SK-N-SH (cell line): ENCODE measurements around the gene NUMBL. TPM values are rescaled to one million over a fixed set of nuclear protein-coding genes. Genes with fewer than 3 reads are reported as not detected.

Experiments used
- CTCF ChIA-PET: fragments of 300-600, 350-600 bp; formaldehyde crosslinking; extraction: SDS; loops from one replicate; lab custom pipeline; 2021; lab: Yijun Ruan, JAX
- POLR2A ChIA-PET: fragments of 350-600 bp; sonication (Branson Sonifier 250); formaldehyde crosslinking; extraction: SDS; loops from one replicate; lab custom pipeline; 2020; ENCODE audit warnings: antibody characterized with exemption, inconsistent platforms; lab: Yijun Ruan, JAX
- DNase-seq: peaks from one replicate; pipeline ENCODE4 v3.0.0; 2012
- H2AFZ ChIP-seq: fragments of 200-600 bp; sonication (generic); 2 replicates; pipeline ENCODE4 v1.8.1; 2016; ENCODE audit warnings: antibody characterized with exemption, mild to moderate bottlenecking, low read depth
- H3F3A ChIP-seq: fragments of 200-600 bp; sonication (generic); replicated peaks from 2 replicates; pipeline ENCODE3; 2016; ENCODE audit warnings: antibody characterized with exemption, mild to moderate bottlenecking; ENCODE audit not compliant: insufficient read depth
- H3K27ac ChIP-seq, 2 experiments: fragments of 200-500 bp in 1 of 2; fragments of 200-600 bp in 1 of 2; sonication (Bioruptor generic) in 1 of 2; sonication (generic), shearing (Covaris generic) in 1 of 2; 2 replicates each; pipeline versions ENCODE4 v1.5.1 to v1.6.1; 2014 to 2016; ENCODE audit warnings: low read depth in 2 of 2, inconsistent platforms in 1 of 2, low read length in 1 of 2, mild to moderate bottlenecking in 1 of 2, mixed read lengths in 1 of 2
- H3K27me3 ChIP-seq: fragments of 200-600 bp; sonication (generic), shearing (Covaris generic); 2 replicates; pipeline ENCODE4 v1.6.1; 2016; ENCODE audit warnings: mixed run types; ENCODE audit not compliant: insufficient read depth
- H3K36me3 ChIP-seq, 2 experiments: fragments of 200-500 bp in 1 of 2; fragments of 200-600 bp in 1 of 2; sonication (Bioruptor generic) in 1 of 2; sonication (generic) in 1 of 2; replicated peaks in 1 of 2; 2 replicates each; pipeline versions ENCODE3 to v1.5.1; 2014 to 2016; ENCODE audit warnings: low read length in 1 of 2, mild to moderate bottlenecking in 1 of 2; ENCODE audit not compliant: insufficient read depth in 2 of 2, control insufficient read depth in 1 of 2
- H3K4me1 ChIP-seq, 2 experiments: fragments of 200-500 bp in 1 of 2; fragments of 200-600 bp in 1 of 2; sonication (Bioruptor generic) in 1 of 2; sonication (generic), shearing (Covaris generic) in 1 of 2; 2 replicates each; pipeline versions ENCODE4 v1.5.1 to v1.6.1; 2014 to 2016; ENCODE audit warnings: low read depth in 1 of 2, low read length in 1 of 2, mixed run types in 1 of 2; ENCODE audit not compliant: insufficient read depth in 2 of 2, control insufficient read depth in 1 of 2
- H3K4me2 ChIP-seq: fragments of 200-600 bp; sonication (generic), shearing (Covaris generic); 2 replicates; pipeline ENCODE4 v1.6.1; 2017; ENCODE audit warnings: mixed run types
- H3K4me3 ChIP-seq, 2 experiments: fragments of 200-500 bp in 1 of 2; fragments of 200-600 bp in 1 of 2; sonication (Bioruptor generic) in 1 of 2; sonication (generic), shearing (Covaris generic) in 1 of 2; 2 replicates each; pipeline versions ENCODE4 v1.5.1 to v1.8.1; 2014 to 2016; ENCODE audit warnings: low read depth in 2 of 2, inconsistent platforms in 1 of 2, low read length in 1 of 2, mild to moderate bottlenecking in 1 of 2, mixed read lengths in 1 of 2, moderate library complexity in 1 of 2
- H3K79me2 ChIP-seq: fragments of 200-600 bp; sonication (generic); 2 replicates; pipeline ENCODE4 v1.8.1; 2017; ENCODE audit warnings: mild to moderate bottlenecking; ENCODE audit not compliant: insufficient read depth
- H3K9ac ChIP-seq: fragments of 200-600 bp; sonication (generic); 2 replicates; pipeline ENCODE4 v1.6.1; 2017; ENCODE audit warnings: mixed run types
- H3K9me2 ChIP-seq: fragments of 200-600 bp; sonication (generic); 2 replicates; pipeline ENCODE4 v1.6.1; 2017; ENCODE audit warnings: mixed run types
- H3K9me3 ChIP-seq: fragments of 200-600 bp; sonication (generic); 2 replicates; pipeline ENCODE4 v1.6.1; 2017; ENCODE audit warnings: mixed run types, mild to moderate bottlenecking, moderate library complexity
- H4K20me1 ChIP-seq: fragments of 200-600 bp; sonication (generic); 2 replicates; pipeline ENCODE4 v1.6.1; 2017; ENCODE audit warnings: mild to moderate bottlenecking, mixed run types; ENCODE audit not compliant: insufficient read depth
- ELF1 ChIP-seq: IDR thresholded peaks from 2 replicates; pipeline ENCODE4 v1.4.0; 2012
- EP300 ChIP-seq, 2 experiments: IDR thresholded peaks; 2 replicates each; pipeline versions ENCODE4 v1.4.0 to v1.6.1; 2012; ENCODE audit warnings: borderline replicate concordance in 1 of 2, low read depth in 1 of 2, low read length in 1 of 2
- FOXJ3 ChIP-seq: sonication (generic); formaldehyde crosslinking; IDR thresholded peaks from 2 replicates; pipeline ENCODE4 v1.5.1; 2020; ENCODE audit warnings: mild to moderate bottlenecking, missing genetic modification reagents
- FOXM1 ChIP-seq: IDR thresholded peaks from 2 replicates; pipeline ENCODE4 v1.4.0; 2012; ENCODE audit warnings: low read depth, mild to moderate bottlenecking
- GABPA ChIP-seq: IDR thresholded peaks from 2 replicates; pipeline ENCODE4 v1.4.0; 2012; ENCODE audit warnings: low read depth, mild to moderate bottlenecking
- JUND ChIP-seq: IDR thresholded peaks from 2 replicates; pipeline ENCODE4 v1.4.0; 2012
- MEF2A ChIP-seq: IDR thresholded peaks from 2 replicates; pipeline ENCODE4 v1.4.0; 2012; ENCODE audit warnings: low read depth, borderline replicate concordance
- NRF1 ChIP-seq: IDR thresholded peaks from 2 replicates; pipeline ENCODE4 v1.6.1; 2012; ENCODE audit warnings: low read depth, mild to moderate bottlenecking, low read length
- POLR2AphosphoS5 ChIP-seq: IDR thresholded peaks from 2 replicates; pipeline ENCODE4 v1.6.1; 2012; ENCODE audit warnings: low read depth, low read length
- RCOR1 ChIP-seq: fragments of 150-350 bp; IDR thresholded peaks from 2 replicates; pipeline ENCODE4 v1.6.1; 2017; ENCODE audit warnings: antibody characterized with exemption, low read length
- RXRA ChIP-seq: IDR thresholded peaks from 2 replicates; pipeline ENCODE4 v1.4.0; 2012; ENCODE audit warnings: low read depth, mild to moderate bottlenecking, borderline replicate concordance
- SIN3A ChIP-seq: IDR thresholded peaks from 2 replicates; pipeline ENCODE4 v1.6.1; 2012; ENCODE audit warnings: low read depth, mild to moderate bottlenecking, low read length, moderate library complexity, borderline replicate concordance
- TCF12 ChIP-seq: IDR thresholded peaks from 2 replicates; pipeline ENCODE4 v1.4.0; 2012
- WGBS: methylation state at CpG from one replicate; pipeline ENCODE4 v1.1.6; 2017; ENCODE audit warnings: low lambda C conversion rate; 5-methylcytosine and 5-hydroxymethylcytosine counted together
- polyA plus RNA-seq, 3 experiments: library from polyadenylated mRNA; depleted of rRNA; stranded (reverse); fragments of >200 nt; gene quantifications; 2 replicates each; pipeline ENCODE4 v1.2.3, GENCODE V29; 2012
- TF ChIP-seq, protein P1 (sequence below): IDR thresholded peaks from 2 replicates; pipeline ENCODE4; 2012
- TF ChIP-seq, protein P2 (sequence below): fragments of 200-600 bp; sonication (generic); IDR thresholded peaks from 2 replicates; pipeline ENCODE4 v1.6.1; 2017; ENCODE audit warnings: antibody characterized with exemption, mild to moderate bottlenecking, moderate library complexity
- TF ChIP-seq, protein P3 (sequence below): fragments of 150-350 bp; IDR thresholded peaks from 2 replicates; pipeline ENCODE4 v1.6.1; 2017; ENCODE audit warnings: antibody characterized with exemption, low read length, low read depth, borderline replicate concordance
- TF ChIP-seq, protein P4 (sequence below): IDR thresholded peaks from 2 replicates; pipeline ENCODE4 v1.4.0; 2012; ENCODE audit warnings: low read depth
- TF ChIP-seq, protein P5 (sequence below): fragments of 150-350 bp; IDR thresholded peaks from 2 replicates; pipeline ENCODE4 v1.6.1; 2016; ENCODE audit warnings: mild to moderate bottlenecking, low read depth, low read length

NUMBL gene
- polyA plus RNA-seq, 1 of the 3 experiments (the other 2 are of a cell fraction), result 54.6 TPM

DNA sequence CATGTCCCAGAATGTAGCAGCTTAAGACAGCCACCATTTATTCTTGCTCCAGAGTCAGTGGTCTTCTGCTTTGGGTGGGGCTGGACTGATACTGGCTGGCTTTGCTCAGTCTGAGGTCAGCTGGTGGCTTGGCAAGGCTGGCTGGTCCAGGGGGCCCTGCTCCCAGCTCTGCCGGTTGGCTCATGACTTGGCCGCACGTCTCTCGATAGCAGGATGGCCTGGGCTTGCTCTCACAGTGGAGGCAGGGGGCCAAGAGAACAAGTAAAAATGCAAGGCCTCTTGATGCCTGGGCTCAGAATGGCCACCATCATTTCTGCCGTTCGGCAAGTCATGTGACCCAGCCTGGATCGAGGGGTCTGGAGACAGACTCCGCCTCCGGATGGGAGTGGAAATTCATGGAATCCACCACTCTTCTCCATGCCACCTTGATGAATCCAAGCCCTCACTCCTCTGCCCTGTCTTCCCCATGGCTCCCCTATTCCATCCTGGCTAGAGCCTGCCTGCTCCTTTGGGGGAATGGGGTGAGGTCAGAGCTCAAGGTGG, 46.7 kb upstream of the NUMBL start:
- Histone ChIP-seq H3K4me2 (no peak overlapping the region), H3K9ac (no peak overlapping the region), H3K4me3 (no peak overlapping the region), H3K79me2 (no peaks in the 10 kb centered on the region), H3K9me3 (no peaks in the 10 kb centered on the region), H3F3A (no peaks in the 10 kb centered on the region), H3K27me3 (no peaks in the 10 kb centered on the region), H3K4me1 (no peaks in the 10 kb centered on the region), H2AFZ (no peak overlapping the region), H4K20me1 (no peaks in the 10 kb centered on the region), H3K36me3 (peaks cover 22 to 24% of the 10 kb centered on the region in 2 experiments), H3K27ac (no peak overlapping the region), H3K9me2 (no peaks in the 10 kb centered on the region)
- ChIA-PET CTCF (interaction anchor here (0.6 to 1.9 kb wide), 2 partner anchors 12 to 74 kb away, joined by 3 to 5 read pairs; no protein-coding TSS in a partner anchor), POLR2A (no interaction called here)
- WGBS, result 96% methylated on average over 5 of the region's 9 CpGs
- TF ChIP-seq JUND, result no peak
- no peak for TF ChIP-seq TCF12
- no peak for TF ChIP-seq RCOR1
- TF ChIP-seq, protein P1, sequence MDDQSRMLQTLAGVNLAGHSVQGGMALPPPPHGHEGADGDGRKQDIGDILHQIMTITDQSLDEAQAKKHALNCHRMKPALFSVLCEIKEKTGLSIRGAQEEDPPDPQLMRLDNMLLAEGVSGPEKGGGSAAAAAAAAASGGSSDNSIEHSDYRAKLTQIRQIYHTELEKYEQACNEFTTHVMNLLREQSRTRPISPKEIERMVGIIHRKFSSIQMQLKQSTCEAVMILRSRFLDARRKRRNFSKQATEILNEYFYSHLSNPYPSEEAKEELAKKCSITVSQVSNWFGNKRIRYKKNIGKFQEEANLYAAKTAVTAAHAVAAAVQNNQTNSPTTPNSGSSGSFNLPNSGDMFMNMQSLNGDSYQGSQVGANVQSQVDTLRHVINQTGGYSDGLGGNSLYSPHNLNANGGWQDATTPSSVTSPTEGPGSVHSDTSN, result no peak
- no peak for TF ChIP-seq FOXM1
- TF ChIP-seq ELF1, result no peak
- no peak for TF ChIP-seq RXRA
- no peak for DNase-seq

DNA sequence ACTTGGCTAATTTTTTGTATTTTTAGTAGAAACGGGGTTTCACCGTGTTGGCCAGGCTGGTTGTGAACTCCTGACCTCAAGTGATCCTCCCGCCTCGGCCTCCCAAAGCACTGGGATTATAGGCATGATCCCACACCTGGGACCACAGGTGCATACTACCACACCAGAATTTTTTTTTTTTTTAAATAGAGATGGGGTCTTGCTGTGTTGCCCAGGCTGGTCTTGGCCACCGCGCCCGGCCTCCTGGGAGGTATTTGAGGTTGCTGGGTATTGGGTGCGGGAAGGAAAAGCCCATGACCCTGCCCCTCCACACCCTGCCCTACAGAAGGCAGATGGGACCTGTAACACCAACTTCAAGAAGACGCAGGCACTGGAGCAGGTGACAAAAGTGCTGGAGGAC, 46.2 kb upstream of the NUMBL start:
- no peaks in the 10 kb centered on the region for H3F3A ChIP-seq
- no peaks in the 10 kb centered on the region for H3K9me3 ChIP-seq
- no peak overlapping the region for H3K4me3 ChIP-seq
- H3K9ac ChIP-seq, result no peak overlapping the region
- TF ChIP-seq GABPA (no peak), RCOR1 (no peak), RXRA (no peak), NRF1 (no peak), SIN3A (no peak), EP300 (IDR thresholded peaks at IDR 0.05; ENCODE audit: borderline replicate concordance in 1 of 2, low read depth in 1 of 2, low read length in 1 of 2) (no peak), MEF2A (no peak), TCF12 (no peak), POLR2AphosphoS5 (no peak), FOXJ3 (CRISPR knock-in tag) (no peak)
- TF ChIP-seq, protein P2, sequence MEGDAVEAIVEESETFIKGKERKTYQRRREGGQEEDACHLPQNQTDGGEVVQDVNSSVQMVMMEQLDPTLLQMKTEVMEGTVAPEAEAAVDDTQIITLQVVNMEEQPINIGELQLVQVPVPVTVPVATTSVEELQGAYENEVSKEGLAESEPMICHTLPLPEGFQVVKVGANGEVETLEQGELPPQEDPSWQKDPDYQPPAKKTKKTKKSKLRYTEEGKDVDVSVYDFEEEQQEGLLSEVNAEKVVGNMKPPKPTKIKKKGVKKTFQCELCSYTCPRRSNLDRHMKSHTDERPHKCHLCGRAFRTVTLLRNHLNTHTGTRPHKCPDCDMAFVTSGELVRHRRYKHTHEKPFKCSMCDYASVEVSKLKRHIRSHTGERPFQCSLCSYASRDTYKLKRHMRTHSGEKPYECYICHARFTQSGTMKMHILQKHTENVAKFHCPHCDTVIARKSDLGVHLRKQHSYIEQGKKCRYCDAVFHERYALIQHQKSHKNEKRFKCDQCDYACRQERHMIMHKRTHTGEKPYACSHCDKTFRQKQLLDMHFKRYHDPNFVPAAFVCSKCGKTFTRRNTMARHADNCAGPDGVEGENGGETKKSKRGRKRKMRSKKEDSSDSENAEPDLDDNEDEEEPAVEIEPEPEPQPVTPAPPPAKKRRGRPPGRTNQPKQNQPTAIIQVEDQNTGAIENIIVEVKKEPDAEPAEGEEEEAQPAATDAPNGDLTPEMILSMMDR, result no peak
- TF ChIP-seq, protein P3, sequence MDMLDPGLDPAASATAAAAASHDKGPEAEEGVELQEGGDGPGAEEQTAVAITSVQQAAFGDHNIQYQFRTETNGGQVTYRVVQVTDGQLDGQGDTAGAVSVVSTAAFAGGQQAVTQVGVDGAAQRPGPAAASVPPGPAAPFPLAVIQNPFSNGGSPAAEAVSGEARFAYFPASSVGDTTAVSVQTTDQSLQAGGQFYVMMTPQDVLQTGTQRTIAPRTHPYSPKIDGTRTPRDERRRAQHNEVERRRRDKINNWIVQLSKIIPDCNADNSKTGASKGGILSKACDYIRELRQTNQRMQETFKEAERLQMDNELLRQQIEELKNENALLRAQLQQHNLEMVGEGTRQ, result no peak
- TF ChIP-seq, protein P4, sequence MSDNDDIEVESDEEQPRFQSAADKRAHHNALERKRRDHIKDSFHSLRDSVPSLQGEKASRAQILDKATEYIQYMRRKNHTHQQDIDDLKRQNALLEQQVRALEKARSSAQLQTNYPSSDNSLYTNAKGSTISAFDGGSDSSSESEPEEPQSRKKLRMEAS, result no peak
- TF ChIP-seq, protein P5, sequence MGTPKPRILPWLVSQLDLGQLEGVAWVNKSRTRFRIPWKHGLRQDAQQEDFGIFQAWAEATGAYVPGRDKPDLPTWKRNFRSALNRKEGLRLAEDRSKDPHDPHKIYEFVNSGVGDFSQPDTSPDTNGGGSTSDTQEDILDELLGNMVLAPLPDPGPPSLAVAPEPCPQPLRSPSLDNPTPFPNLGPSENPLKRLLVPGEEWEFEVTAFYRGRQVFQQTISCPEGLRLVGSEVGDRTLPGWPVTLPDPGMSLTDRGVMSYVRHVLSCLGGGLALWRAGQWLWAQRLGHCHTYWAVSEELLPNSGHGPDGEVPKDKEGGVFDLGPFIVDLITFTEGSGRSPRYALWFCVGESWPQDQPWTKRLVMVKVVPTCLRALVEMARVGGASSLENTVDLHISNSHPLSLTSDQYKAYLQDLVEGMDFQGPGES, result no peak
- no peaks in the 10 kb centered on the region for H3K79me2 ChIP-seq
- H3K4me2 ChIP-seq, result no peak overlapping the region
- no peak overlapping the region for H2AFZ ChIP-seq
- 94% methylated on average over 9 of the region's 9 CpGs for WGBS
- ChIA-PET CTCF (interaction anchor here (1.9 kb wide), 1 partner anchor 73 kb away, joined by 5 read pairs; no protein-coding TSS in a partner anchor), POLR2A (no interaction called here)
- no peaks in the 10 kb centered on the region for H4K20me1 ChIP-seq
- H3K27ac ChIP-seq, result no peak overlapping the region
- H3K27me3 ChIP-seq, result no peaks in the 10 kb centered on the region
- no peak for DNase-seq
- H3K36me3 ChIP-seq, result peaks cover 24% of the 10 kb centered on the region in 2 experiments
- H3K4me1 ChIP-seq, result no peaks in the 10 kb centered on the region
- no peaks in the 10 kb centered on the region for H3K9me2 ChIP-seq
